Endothelial cell of hepatic sinusoid (primary cell): ENCODE results near the gene MAPK4.

Experiments used
- in situ Hi-C: cut with HindIII; loops from 2 replicates; pipeline ENCODE4 v1.10.0; 2017; ENCODE audit warnings: low sequenced_read_pairs

The MAPK4 gene

DNA sequence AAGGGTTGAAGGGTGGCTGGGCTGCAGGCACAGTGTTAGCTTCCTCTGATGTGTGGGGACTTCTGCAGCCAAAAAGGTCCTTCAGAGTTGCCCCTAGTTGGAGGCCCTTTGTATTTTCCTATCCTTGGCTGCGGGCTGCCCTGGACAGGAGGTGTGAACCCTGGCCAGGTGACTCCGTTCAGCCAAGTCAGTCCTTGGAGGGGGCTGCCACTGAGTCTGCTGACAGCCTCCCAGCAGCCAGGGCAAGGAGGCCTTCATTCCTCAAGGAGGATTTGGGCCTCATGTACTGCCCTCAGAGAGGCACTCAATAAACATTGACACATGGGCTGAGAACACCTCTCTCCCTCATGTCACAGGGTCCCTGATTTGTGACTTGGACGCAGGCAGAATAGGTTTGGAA is 62.4 kb downstream of the MAPK4 start:
- in situ Hi-C loops = no loop called here

GRCh38 chr18:50622865-50623393 is 63.0 kb downstream of the MAPK4 start:
- in situ Hi-C loops = no loop called here

DNA sequence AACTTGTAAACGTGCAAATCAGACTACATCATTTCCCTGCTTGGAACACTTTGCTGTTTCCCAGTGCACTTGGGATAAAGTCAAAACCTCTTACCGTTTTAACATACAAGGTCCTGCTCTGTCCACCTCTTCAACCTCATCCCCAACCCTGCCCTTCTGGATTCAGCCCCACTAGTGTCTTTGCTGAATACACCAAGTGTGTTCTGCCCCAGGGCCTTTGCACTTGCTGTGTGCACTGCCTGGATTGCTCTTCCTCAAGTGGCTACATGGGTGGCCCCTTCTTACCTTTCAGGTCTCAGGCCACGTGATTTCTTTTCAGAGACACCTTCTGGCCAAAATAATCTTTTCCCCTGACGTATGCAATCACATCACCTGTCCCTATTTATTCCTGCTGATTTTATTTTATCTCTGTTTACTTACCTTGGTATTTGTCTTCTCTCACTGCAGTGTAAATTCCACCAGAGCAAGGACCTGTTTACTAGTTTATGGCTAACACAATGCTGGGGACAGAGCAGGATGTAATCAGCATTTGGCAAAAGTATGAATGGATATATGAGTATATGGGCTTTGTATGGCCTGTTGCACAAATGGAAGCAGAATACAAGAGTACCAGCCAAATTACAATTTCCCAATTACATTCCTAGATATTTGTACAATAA is 63.9 kb downstream of the MAPK4 start:
- in situ Hi-C loops = no loop called here

DNA sequence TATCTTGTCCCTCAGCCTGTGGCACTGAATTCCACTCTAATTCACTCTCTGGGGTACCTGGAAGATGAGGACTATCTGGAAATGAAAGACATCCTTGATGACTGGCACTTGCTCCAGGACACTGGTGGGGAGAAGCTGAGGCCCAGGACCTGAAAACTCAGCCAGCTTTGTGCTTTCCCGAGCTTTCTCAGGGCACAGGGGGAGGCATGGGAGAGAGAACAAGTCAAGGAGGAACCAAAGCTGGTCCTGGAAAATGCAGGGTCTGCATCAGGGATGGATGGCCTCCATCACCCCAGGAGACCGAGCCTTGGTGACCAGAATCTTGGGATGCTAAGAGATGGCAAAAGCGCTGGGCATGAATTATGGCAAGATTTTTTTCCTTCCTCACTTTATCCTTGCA is 65.1 kb downstream of the MAPK4 start:
- in situ Hi-C loops = no loop called here

GRCh38 chr18:50626317-50626716 is 66.4 kb downstream of the MAPK4 start:
- in situ Hi-C loops = no loop called here

- in situ Hi-C loops = no loop called here
These were observed 68.0 kb downstream of the MAPK4 start for GRCh38 chr18:50627594-50628532.

- in situ Hi-C loops = no loop called here
These were observed 68.6 kb downstream of the MAPK4 start for GRCh38 chr18:50628533-50628905.

DNA sequence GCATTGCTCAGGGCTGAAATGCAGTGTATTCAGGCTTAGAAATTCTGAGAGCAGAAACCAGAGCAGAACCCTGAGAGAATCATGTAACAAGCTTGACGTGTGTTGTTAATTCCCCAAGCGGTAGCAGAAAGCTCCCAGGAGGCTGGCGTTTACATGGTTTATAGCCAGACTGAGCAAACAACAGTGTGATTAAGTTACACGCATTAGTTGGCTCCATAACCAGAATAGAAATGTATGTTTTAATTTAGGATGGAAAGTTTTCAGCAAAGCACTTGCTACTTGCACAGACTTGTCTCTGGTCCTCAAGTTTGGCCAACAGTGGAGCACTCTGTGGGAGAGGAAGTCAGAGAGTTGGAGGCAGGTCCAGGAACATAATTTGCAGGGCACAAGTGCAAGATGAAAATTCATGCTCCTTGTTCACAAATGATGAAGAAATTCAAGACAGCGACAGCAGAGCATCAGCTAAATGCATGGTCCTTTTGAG is 69.3 kb downstream of the MAPK4 start:
- in situ Hi-C loops = no loop called here

DNA sequence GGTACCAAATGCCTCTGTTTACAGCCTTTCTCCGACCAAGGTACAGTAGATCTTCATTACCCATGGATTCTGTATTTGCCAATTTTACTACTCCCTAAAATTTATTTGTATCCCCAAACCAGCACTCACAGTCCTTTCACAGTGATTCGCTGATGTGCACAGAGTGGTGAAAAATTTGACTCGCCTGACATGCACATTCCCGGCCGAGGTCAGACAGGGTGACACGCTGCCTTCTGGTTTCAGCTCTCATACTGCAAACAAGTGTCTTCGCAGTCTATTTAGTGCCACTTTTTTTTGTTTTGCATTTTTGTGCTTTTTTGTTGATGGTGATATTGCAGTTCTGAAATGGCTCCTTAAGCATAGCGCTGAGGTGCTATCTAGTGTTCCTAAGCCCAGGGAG is 71.0 kb downstream of the MAPK4 start:
- in situ Hi-C loops = no loop called here

DNA sequence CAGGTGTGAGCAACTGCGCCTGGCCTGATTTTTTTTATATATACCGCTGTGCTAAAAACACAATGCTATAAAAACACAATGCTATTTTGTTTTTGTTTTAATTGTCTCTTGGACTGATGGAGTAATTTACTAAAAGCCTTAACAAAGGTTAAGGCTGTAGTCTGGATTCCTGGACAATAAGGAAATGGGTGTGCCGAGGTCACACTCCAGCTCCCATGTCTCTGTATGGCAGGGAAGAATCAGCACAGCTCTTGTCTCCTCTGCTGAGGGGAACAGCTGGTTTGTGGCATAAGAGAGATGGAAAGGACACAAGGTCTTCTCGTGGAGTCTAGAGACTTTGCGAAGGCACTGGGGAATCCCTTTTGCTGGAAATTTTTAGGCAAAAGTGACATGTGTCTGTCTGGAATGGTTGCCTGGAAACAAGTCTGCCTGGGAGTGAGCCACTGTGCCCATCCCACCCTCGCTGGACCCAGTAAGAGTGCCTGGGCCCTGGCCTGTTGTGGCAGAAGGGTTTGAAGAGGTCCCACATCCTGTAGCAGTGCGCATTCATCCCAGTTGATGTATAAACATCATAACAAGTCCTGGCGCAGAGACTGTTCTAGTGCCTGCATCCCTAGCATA is 73.1 kb downstream of the MAPK4 start:
- in situ Hi-C loops = no loop called here

DNA sequence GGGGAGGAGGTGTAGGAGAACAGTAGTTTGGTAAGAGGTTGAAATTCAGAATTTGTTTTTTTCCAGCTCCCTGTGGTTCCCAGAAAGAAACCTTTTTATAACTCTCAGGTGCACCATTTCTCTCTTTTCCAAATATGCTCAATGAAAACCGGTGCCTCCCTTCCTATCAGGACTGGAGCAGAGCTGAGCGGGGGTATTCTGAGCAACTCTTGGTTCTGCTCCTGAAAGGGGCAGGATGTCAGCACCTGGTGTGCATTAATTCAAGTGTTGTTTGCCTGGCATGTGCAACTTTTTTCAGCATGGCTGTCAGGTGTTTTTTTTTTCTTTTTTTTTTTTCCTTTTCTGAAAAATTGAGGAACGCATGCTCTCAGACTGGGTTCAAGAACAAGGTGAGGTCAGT is 74.1 kb downstream of the MAPK4 start:
- in situ Hi-C loops = no loop called here

GRCh38 chr18:50636366-50637057 is 76.6 kb downstream of the MAPK4 start:
- in situ Hi-C loops = no loop called here

- in situ Hi-C loops = no loop called here
These were observed 78.4 kb downstream of the MAPK4 start for GRCh38 chr18:50638016-50638883.

DNA sequence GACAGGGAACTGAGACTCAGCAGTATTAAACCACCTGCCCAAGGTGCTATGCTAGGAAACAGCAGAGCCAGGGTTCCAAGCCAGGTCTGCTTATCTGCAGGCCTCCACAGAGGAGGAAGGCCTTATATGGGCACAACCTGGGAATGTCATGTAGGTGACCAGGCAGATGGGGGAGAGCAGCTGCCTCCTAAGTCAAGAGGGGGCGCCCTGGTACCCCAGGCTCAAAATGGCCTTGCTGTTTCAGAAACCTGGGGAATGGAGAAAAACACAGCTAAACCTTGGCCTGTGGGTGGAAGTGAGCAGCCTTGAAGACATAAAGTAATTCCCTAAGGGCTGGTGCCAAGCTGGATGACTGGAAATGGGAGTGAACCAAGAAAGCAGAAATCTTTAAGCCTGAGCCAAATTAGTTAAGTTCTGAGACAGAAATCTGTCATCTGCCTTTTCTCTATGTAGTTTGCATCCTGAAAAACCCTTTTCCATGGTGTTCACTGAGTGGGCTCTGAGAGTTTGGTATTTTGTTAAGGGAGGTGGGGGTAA is 79.1 kb downstream of the MAPK4 start:
- in situ Hi-C loops = no loop called here

DNA sequence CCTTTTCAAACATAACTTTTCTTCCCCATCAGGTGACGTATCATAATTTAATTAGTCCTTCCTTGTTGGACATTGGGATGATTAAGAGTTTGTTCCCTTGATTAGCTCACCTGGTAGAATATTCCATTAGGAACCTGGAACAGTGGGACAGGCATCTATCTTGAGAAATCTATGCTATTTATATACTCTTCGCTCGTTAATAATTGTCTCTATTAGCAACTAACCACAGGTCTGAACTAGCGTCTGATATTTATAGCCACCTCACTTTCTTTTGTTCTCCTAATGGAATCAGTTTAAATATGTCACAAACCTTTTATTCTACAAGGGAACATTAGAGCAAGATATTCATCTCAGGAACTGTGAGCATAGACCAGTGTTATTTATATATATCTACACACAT is 79.8 kb downstream of the MAPK4 start:
- in situ Hi-C loops = no loop called here

- in situ Hi-C loops = no loop called here
These were observed 82.6 kb downstream of the MAPK4 start for GRCh38 chr18:50642439-50642838.

- in situ Hi-C loops = no loop called here
These were observed 84.3 kb downstream of the MAPK4 start for GRCh38 chr18:50644146-50644545.

- in situ Hi-C loops = no loop called here
These were observed 84.9 kb downstream of the MAPK4 start for GRCh38 chr18:50644807-50645206.

GRCh38 chr18:50647237-50647636 is 87.3 kb downstream of the MAPK4 start:
- in situ Hi-C loops = no loop called here

DNA sequence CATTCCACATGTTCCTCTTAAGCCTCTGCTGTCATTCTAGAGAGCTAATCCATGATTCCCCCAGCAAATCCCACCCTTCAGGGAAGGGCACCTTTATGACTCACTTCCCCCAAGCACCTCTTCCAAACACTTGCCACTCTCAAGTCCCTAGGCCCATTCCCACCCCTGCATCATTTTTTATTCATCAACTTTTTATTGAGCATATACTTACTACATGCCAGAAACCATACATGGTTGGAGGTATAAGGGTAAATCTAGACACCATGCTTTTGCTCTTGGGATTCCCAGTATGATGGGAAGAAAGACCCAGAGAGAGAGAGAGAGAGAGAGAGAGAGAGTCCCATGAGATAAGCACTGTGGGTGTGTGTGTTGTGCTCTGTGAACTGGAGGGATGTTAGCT is 87.9 kb downstream of the MAPK4 start:
- in situ Hi-C loops = no loop called here
